Germinal center (tissue), 1 donor: Measurements from ENCODE around the gene PDE1C.
"Not testable (repeated sequence)": the region's sequence is repeated elsewhere in the genome, so short reads cannot be mapped to it uniquely, and the experiment has no call there.

Experiments
- DNase-seq: peaks from one replicate; pipeline ENCODE4 v3.0.0; 2012; ENCODE audit warnings: mixed read lengths, low spot score

The PDE1C gene

DNA sequence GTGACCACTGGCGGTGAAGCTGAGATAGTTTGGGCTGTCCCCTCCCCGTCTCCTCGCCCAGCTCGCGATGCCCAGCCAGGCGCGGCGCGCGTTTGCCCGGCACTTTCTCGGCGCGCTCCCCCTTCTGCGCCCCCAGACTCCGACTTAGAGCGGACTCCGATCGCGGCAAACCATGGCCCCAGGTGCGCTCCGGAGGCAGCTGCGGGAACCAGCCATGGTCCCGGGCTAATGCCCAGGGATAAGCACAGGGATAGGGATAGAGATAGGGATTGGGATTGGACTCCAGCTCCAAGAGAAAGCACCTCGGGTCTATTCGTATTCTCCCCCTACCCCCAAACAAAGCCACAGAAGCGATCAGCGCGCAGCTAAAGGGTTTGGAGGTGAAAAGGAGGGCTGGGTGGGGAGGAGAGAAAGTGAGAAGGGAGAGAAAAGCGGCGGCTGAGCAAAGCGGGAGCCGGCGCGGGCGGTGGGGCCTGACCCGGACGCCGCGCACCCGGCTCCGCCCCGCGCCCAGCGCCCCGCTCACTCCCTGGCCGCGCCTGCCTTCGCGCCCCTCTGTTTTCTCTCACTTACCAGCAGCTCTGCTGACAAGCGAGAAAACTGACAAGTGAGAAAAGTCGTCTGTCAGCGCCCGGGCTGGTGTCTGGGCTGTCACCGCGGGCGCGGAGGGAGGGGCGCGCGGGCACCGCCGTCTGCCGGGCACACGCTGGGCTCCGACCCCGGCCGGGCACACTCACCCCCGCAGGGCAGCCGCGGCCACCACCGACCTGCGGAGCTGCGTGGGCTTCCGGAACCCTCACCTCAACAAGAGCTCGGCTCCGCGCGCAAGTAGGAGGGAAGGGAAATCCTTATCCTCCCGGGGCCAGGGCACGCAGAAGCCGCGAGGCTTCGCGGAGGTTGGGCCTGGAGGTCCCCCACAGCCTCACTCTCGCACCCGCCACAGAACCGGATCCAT, at the start of gene PDE1C:
PDE1C (minus strand) TSS at position 2 of the 955 bp plus-strand sequence.
- no peak for DNase-seq

DNA sequence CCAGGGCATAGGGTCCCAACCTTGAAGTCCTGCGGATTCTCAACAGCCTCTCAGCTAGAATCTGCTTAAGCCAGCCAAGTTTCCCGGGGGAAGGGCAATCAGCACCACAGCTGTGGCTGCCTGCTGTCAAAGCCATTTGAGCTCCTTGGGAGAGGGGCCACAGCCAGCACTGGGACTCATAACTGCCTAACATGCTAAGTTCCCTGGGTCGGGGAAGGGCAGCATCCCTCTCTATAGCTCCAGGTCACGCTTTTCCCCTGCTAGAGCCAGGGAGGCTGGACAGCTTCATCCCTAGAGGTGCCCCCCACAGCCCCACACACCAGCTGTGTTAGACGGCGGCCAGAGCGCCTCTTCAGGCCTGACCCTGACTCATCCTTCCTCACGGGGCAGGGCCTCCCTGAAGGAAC, 49.6 kb upstream of the PDE1C start:
- DNase-seq = no peak

DNA sequence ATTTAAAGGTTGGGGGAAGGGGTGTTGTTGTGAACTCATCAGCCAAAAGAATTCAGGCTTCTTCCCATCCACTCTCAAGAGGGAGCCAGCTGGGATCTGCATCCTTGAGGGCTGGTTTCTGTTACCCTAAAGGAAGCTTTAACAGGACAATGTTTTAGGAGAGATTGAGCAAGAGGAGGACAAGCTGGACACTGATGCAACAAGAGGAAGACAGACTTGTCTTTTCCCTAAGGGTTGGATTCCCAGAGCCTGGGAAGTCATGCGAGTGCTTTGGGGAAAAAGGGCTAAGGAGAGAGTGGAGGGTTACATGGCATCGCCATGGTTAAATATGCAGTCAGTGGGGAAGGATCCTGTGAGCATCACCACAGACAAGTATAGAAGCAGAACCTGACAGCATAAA, 47.6 kb upstream of the PDE1C start:
- DNase-seq = no peak

DNA sequence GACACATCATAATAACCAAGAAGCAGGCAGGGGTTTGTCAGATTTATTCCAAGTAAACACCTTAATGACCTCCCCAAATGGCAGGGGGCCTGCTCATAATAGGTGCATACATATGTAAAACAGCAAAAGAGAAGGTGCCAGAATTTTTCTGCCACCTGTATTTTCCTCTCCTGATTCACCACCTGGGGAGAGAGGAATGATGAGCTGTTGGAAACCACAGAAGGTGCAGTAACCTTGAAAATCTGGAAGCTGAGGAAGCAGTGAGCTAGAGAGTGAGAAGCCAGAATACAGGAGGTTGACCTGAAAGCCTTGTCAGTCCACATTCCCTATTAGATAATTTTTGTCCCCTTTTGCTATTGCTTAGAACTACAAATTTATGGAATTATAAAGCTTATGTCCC, 46.2 kb upstream of the PDE1C start:
- no peak for DNase-seq

DNA sequence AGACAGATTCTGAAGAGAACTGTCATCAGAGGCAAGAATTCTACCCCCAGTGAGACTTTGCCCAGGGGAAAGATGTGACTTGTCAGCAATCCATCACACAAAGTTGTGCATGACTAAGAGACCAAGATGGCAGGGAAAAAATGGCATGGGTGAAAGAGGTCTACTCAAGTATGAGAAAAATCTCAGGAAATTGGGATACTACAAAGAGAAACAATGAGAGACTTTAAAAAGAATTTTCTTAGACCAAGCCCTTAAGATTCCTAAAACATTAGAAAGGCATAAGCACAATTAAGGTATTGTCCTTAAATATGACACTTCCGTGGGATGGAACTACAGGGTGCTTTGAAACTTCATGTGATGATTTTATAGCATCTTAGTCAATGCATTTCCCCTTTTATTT, 45.6 kb upstream of the PDE1C start:
- DNase-seq = no peak

DNA sequence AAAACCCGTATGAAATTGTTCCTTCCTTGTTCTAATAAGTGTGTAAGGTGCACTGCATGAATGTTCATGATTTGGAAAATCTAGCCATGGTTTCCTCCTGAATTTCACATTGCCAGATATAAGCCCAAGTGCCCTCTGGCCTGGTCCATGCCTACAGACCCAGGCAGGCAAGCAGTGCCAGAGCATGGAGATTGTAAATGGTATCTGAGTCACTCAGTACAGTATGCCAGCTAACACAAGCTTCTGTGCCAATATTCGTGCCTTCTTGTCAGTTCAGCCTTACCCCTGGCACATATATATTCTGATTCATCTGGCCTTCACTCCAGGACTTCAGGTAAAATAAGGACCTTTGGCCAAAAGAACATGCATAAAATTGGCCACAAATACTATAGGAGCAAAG, 38.4 kb upstream of the PDE1C start:
- no peak for DNase-seq

DNA sequence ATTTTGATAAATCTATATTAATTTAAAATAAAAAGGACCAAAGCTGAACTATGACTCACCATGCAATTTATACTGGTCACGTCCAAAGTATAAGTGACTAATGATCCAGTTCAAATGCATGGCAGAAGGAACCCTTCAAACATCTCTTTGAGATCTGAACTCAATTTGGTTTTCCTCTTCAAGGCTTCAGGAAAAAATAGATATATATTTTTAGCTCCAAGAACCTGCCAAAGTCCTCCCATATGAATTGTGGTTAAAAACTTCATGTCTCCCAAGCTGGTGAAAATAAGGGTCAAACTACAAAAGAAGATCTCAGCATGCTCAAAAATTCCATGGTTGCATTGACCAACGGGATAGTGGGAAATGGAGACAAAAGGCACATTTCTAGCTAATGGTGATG, 34.6 kb upstream of the PDE1C start:
- DNase-seq = no peak

DNA sequence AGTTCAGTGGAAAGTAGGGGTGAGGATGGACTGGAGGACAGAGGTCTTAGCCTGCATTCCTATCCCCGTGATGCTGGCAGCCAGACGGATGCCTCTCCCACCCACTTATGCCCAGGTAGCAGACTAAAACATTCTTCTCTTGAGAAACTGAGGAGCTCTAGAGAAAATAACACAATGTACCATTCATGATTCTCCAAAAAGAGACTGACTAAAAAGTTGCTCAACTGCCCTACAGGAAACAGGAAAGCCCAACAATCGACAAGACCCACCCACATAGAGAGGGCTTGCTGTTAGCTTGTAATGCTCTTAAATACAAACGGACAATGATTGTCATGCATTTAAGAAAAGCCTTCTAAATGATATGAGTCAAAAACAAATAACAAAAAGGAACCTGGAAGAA, 33.2 kb upstream of the PDE1C start:
- no peak for DNase-seq

DNA sequence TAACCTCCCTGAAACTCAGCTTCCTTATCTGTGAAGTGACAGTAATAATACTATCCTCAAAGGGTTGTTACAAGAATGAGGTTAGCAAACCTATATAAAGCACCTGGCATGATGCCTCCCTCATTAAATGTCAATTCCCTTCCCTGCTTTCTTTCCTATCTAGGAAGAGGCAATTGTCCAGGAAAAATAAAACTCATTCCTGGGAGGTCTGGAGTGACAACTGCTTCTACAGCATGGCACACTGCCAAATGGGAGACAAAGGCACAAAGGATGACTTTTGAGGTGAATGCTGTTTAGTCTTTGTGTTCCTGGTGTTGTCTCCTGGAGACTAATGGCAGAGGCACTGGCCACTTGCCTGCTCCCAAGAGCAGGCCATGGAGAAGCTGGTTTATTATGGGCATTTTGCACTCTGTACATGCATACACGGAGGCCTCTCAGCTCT, 32.2 kb upstream of the PDE1C start:
- no peak for DNase-seq

DNA sequence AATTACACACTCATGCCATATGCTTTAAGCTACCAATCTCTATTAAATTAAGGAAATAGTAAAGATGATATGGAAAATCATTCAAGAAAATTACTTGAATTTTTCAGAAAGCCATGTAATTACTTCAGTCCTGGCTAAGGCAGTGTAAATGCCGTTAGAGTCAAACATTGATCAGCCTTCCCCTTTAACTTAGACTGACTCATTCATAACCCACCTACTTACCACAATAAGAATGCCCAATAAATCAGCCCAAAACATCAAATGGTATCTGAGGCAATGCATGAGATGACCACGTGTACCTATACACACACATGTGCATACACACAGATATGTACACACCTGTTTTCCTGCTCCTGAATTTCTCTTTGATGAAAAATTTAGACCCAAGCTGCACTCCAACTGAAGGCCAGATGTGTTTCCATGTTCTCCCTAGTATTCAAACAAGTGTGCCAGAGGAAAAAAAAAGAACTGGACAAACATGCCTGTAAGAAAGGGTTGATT, 30.2 kb upstream of the PDE1C start:
- DNase-seq = no peak

DNA sequence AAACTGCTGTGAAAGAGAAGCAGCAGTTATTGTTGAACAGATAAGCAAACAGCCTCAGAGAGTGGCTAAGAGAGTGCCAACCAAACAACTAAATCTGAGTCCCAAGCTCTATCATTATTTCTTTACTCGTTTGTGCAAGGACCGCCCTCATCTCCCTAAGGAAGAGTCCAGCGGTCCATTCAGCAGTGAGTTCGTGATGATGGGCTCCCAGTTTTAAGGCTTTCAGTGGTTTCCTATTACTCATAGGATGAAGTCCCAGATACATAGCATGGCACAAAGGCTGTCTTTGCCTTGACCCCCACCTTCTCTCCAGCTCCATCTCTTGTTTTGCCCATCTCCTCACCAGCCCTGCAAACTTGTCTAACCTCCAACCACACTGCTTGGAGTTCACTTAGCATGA, 24.3 kb upstream of the PDE1C start:
- no peak for DNase-seq

DNA sequence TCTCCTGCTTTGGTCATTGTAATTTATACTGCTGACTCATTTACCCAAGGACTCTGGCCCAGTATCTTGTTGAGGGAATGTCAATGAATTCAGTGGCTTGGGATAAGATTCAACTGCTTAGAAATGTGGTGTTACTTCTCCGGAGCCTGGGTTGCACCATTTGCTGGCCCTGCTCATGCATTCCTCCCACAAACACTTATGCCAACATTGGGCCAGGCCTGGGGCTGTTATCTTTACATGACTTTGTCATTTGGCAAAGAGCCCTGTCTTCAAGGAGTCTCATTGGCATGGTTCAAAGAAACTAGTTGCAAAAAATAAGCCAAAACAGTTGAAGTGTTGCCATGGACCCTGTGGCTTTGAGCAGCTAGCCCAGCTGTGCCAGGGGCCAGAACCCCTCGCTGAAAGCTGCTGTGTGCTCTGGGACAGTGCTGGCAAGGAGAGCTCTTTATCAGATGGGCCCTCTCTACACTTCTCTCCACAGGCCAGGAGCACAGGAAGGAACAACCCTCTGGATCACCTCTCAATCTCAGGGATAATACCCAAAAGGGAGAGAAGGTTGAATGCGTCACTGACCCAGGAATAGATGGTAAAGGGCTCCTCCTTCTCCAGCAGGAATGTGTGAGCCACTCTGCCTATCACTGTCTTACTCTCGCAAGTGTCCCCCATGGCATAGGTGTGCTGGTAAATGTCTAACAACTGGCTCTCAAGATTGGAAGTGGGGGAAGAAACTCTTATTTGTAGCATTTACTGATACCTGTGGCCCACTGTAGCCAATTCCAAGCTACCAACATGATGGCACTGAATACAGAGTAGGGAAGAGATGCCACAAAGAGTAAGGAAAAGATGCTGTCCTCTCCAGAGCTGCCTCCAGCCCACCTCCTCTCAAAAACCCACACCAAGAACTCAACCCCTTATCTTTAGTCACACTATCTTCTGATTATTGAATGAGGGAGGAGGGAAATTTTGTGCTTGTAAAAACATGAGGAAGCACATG, 23.5 kb upstream of the PDE1C start:
- no peak for DNase-seq

DNA sequence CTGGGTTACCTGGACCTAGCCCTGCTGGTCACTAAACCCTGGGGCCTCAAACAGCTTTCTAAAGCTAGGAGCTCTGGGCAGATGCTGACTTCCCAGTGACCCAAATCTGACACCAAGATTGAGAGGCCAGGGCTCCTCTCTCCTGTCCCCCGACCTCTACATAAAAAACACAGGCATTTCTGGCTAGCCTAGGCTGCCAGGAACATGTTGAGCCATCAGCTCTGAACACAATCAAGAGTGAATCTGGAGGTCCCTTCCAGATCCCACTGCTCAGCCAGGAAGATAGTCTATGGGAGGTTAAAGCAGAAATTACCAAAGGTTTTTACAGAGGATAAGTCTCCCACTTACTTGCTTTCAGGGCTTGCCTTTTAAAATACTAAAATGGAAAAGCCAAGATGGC, 22.1 kb upstream of the PDE1C start:
- no peak for DNase-seq

DNA sequence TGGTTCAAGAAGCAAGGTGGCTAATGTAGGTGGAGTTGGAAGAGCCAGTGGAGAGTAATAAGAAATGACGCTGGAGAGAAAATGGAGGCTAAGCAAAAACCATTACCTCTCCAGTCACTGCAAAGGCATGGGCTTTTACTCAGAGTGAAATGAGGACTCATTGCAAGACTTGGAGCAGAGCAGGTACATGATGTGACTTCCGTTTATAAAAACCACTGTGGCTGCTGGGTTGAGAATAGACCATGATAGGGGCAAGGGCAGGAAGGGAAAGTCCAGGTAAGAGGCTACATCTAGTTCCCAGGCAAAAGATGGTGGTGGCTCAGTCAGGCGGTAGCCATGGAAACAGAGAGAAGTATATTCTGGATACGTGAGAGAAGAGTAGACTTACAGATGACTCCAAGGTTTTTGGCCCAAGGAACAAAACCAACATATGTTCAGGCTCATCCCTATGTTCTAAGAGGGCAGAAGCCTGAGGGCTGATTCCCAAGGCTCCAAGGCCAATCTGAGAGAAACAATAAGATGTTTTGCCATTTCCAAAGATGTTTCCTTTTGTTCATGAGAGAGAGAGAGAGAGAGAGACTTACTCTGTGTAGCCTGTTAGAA, 21.5 kb upstream of the PDE1C start:
- no peak for DNase-seq

DNA sequence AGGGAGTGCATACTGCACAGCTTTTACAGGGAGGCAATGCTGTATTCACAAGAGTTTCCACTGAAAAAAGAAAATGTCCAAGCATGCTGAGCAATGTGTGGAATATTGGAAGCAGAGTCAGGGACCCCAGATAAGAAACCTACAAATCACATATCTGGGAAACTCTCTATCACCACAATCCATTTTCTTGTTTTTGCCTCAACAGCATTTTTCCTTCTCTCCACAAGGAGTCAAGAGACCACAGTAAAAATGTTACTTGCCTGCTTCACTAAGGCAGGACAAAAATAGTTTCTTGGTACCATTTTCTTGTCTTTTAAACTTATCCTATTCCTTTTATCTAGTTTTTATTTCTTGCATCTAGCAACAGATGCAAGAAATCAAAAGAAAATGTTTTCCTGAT, 19.5 kb upstream of the PDE1C start:
- no peak for DNase-seq

DNA sequence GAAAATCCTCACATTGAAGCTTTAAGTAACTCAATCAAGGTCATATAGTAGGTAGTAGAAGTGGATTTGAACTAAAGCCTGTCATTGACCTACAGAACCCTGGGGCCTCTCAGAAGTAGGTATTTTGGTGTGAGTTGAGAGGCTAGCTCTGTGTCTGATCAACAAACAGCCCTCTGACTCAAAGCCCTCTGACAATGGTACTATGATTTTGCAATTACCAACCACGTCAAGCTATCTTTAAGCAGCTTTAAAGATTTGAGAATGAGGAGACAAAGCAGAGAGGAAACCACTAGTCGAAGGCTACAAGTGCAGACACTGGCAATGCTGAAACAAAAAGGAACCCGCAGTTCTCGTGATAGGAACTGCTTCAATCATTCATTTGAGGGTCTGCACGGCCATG, 19.0 kb upstream of the PDE1C start:
- no peak for DNase-seq

DNA sequence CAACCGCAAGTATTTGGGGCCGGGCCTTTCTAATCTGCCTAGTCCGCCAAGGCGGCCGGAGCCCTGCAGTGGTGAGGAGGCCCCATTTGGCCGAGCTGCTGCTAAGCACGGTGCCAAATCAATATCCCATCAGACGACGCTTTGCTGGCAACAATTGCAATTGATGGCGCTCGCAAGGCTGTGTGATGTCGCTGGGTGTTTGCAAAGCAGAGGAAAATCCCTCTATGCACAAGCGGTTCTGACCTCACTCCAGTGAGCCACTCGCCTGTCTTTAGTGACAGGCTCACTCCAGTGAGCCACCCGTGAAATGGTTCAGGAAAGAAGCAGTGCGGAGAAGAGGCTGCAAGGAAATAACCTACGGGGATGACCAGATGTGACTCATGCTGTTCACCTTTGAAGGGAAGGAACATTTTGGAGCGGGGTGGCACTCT, 18.3 kb upstream of the PDE1C start:
- DNase-seq = no peak

DNA sequence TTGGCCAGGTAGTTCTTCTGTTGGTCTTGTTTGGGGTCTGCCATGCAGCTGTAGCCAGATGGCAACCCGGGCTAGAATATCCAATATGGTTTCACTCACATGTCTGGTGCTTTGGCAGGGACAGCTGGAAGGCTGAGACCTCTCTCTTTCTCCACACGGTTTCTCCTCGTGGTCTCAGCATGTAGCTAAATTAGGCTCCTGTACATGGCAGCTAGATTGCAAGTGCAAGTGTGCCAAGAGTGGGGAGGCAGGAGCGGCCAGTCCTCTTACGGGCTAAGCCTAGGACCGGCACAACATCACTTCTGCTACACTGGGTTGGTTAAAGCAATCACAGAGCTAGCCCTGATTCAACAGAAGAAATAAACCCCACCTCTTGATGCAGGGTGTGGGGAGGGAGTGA, 9.3 kb upstream of the PDE1C start:
- DNase-seq = no peak

DNA sequence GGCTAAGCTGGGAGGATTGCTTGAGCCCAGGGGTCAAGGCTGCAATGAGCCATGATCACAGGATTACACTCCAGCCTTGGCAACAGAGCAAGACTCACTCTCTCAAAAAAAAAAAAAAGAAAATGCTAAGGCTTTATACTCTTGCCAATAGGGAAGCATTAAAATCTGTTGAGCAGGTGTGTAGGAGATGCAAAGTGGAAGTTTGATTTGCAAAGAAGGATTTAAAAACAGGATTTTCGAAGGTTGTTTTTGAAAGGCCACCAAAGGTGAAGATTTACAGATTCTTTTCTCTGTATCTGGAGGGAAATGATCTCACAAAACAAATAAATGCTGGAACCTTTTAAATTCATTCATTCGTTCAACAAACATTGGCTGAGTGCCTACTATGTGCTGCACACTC, 8.6 kb upstream of the PDE1C start:
- no peak for DNase-seq

DNA sequence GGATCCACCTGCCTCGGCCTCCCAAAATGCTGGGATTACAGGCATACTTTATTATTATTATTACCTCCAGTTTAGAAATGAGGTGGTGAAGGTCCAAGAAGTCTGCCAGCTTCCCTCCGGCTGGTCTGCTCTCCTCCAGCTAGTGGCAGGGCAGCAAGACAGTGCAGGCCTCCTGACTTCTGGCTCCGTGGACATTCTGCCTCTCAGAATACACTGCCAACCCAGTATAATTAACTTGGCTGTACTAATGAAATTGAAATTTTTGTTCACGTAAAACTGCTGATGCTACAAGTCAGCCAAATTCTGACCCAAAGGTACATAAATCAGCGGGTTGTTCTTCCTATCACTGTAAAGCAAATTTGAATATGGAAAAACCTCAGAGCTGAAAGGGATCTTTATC, 7.6 kb upstream of the PDE1C start:
- DNase-seq = no peak

DNA sequence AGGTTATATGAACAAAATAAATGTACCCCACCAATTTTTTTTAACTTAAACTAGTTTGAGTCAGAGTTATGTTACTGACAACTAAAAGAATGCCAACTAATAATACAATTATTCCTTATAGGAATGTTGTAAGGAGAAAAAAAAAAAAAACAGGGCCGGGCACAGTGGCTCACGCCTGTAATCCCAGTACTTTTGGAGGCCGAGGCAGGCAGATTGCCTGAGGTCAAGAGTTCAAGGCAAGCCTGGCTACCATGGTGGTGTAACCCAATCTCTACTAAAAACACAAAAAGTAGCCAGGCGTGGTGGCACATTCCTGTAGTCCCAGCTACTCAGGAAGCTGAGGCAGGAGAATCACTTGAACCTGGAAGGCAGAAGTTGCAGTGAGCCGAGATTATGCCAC, 6.6 kb upstream of the PDE1C start:
- not testable (repeated sequence) for DNase-seq

DNA sequence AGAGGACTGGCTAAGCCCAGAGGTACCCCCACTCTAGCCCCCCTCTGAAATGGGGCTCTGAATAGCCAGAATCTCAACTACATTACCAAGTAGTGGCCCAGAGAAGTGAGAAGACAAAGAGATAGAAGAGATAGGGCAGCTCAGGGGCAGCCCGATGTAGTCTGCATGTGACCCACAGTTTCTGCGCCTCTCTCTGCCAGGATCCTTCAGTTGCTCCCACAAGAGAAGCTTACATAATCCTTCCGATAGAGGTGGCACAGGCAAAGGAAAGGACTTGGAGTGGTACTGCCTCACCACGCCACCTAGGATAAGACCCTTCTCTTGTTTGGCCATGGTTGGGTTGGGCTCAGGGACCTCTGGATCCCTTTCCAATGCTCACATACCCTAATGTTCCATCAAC, 5.4 kb upstream of the PDE1C start:
- DNase-seq = no peak
